GM19438 (cell line): ENCODE results near the gene DNAH9.
"Not testable (repeated sequence)": the region's sequence is repeated elsewhere in the genome, so short reads cannot be mapped to it uniquely, and the experiment has no call there.

Experiments used
- ATAC-seq: cut with Tn5 transposase; IDR thresholded peaks from one replicate; pipeline ENCODE4 v1.9.1; 2021; ENCODE audit warnings: low read depth; ENCODE audit not compliant: unreplicated experiment

DNAH9 gene

GRCh38 chr17:11896199-11896598 is 297.9 kb downstream of the DNAH9 start:
- ATAC-seq = no peak

GRCh38 chr17:11898526-11899235 is 300.4 kb downstream of the DNAH9 start:
- ATAC-seq = no peak

GRCh38 chr17:11899537-11899942 is 301.3 kb downstream of the DNAH9 start:
- ATAC-seq = no peak

GRCh38 chr17:11900041-11900476 is 301.8 kb downstream of the DNAH9 start:
- ATAC-seq = no peak

GRCh38 chr17:11900655-11901054 is 302.4 kb downstream of the DNAH9 start:
- ATAC-seq = no peak

GRCh38 chr17:11901931-11902330 is 303.7 kb downstream of the DNAH9 start:
- no peak for ATAC-seq

- ATAC-seq = no peak
Observed at GRCh38 chr17:11908711-11909146, 310.5 kb downstream of the DNAH9 start.

- no peak for ATAC-seq
Observed at GRCh38 chr17:11909348-11909747, 311.1 kb downstream of the DNAH9 start.

- no peak for ATAC-seq
Observed at GRCh38 chr17:11916091-11916490, 317.8 kb downstream of the DNAH9 start.

GRCh38 chr17:11917415-11917814 is 319.1 kb downstream of the DNAH9 start:
- no peak for ATAC-seq

- ATAC-seq = no peak
Observed at GRCh38 chr17:11921296-11921695, 323.0 kb downstream of the DNAH9 start.

GRCh38 chr17:11922638-11923037 is 324.4 kb downstream of the DNAH9 start:
- no peak for ATAC-seq

- ATAC-seq = no peak
Observed at GRCh38 chr17:11924076-11924475, 325.8 kb downstream of the DNAH9 start.

GRCh38 chr17:11925262-11926021 is 327.2 kb downstream of the DNAH9 start:
- ATAC-seq = no peak

GRCh38 chr17:11928436-11928835 is 330.2 kb downstream of the DNAH9 start:
- ATAC-seq = no peak

- no peak for ATAC-seq
Observed at GRCh38 chr17:11932337-11932898, 334.1 kb downstream of the DNAH9 start.

GRCh38 chr17:11935734-11936406 is 337.6 kb downstream of the DNAH9 start:
- no peak for ATAC-seq

GRCh38 chr17:11940904-11941303 is 342.6 kb downstream of the DNAH9 start:
- ATAC-seq = no peak

GRCh38 chr17:11943086-11943485 is 344.8 kb downstream of the DNAH9 start:
- not testable (repeated sequence) for ATAC-seq

- no peak for ATAC-seq
Observed at GRCh38 chr17:11943759-11944347, 345.6 kb downstream of the DNAH9 start.

GRCh38 chr17:11944587-11944986 is 346.3 kb downstream of the DNAH9 start:
- no peak for ATAC-seq
